ENCODE measurements around the gene CT45A3. TPM values are rescaled to one million over a fixed set of nuclear protein-coding genes. Genes with fewer than 3 reads are reported as not detected.
A peak's percentile ranks its signal among the peaks of the same experiment; 100 is the strongest.
"Not testable (repeated sequence)": the region's sequence is repeated elsewhere in the genome, so short reads cannot be mapped to it uniquely, and the experiment has no call there.

CT45A3 gene
- not detected in 2 replicates for total RNA-seq

GRCh38 chrX:135768091-135768490, at the start of gene CT45A3:
CT45A3 (minus strand) TSS chrX:135768191; CDS start chrX:135764444, 3,747 bp downstream.
- not testable (repeated sequence) for DNase-seq (ENCODE audit: low read depth); H3K4me3 ChIP-seq (ENCODE audit: low read depth, low read length)

- not testable (repeated sequence) for DNase-seq (ENCODE audit: low read depth)
Observed at GRCh38 chrX:135802687-135803086, 34.7 kb upstream of the CT45A3 start, which contains the start of gene CT45A6. CT45A6 (minus strand) TSS chrX:135802787; CDS start chrX:135798993, 3,794 bp downstream.

GRCh38 chrX:135785403-135785802, 17.4 kb upstream of the CT45A3 start, which contains the start of gene CT45A5:
CT45A5 (minus strand) TSS chrX:135785503; CDS start chrX:135781729, 3,774 bp downstream.
- DNase-seq (ENCODE audit: low read depth), result not testable (repeated sequence)

More at GRCh38 chrX:135802687-135803086, 34.7 kb upstream of the CT45A3 start, which contains the start of gene CT45A6:
- H3K4me3 ChIP-seq (ENCODE audit: low read depth, low read length), result not testable (repeated sequence)

GRCh38 chrX:135744739-135745138, 23.3 kb downstream of the CT45A3 start:
- not testable (repeated sequence) for DNase-seq (ENCODE audit: low read depth); H3K4me3 ChIP-seq (ENCODE audit: low read depth, low read length)

More at GRCh38 chrX:135785403-135785802, 17.4 kb upstream of the CT45A3 start, which contains the start of gene CT45A5:
- H3K4me3 ChIP-seq (ENCODE audit: low read depth, low read length), result not testable (repeated sequence)

- no peak overlapping the region for H3K4me3 ChIP-seq (ENCODE audit: low read depth, low read length)
- no peak for DNase-seq (ENCODE audit: low read depth)
- no peak for TF ChIP-seq CTCF (conservative IDR thresholded peaks at IDR 0.05; ENCODE audit: low read depth, low read length)
Observed at GRCh38 chrX:135741192-135741715, 26.7 kb downstream of the CT45A3 start.

GRCh38 chrX:135740681-135741149, 27.3 kb downstream of the CT45A3 start:
- no peak for DNase-seq (ENCODE audit: low read depth)
- TF ChIP-seq CTCF (conservative IDR thresholded peaks at IDR 0.05; ENCODE audit: low read depth, low read length), result peak; percentile 38
- no peak overlapping the region for H3K4me3 ChIP-seq (ENCODE audit: low read depth, low read length)

GRCh38 chrX:135737366-135738071, 30.5 kb downstream of the CT45A3 start:
- TF ChIP-seq CTCF (conservative IDR thresholded peaks at IDR 0.05; ENCODE audit: low read depth, low read length), result no peak
- no peak overlapping the region for H3K4me3 ChIP-seq (ENCODE audit: low read depth, low read length)
- no peak for DNase-seq (ENCODE audit: low read depth)

- not testable (repeated sequence) for H3K4me3 ChIP-seq (ENCODE audit: low read depth, low read length); DNase-seq (ENCODE audit: low read depth)
Observed at GRCh38 chrX:135734666-135735065, 33.3 kb downstream of the CT45A3 start.

- TF ChIP-seq CTCF (conservative IDR thresholded peaks at IDR 0.05; ENCODE audit: low read depth, low read length), result no peak
- no peak overlapping the region for H3K4me3 ChIP-seq (ENCODE audit: low read depth, low read length)
- no peak for DNase-seq (ENCODE audit: low read depth)
Observed at GRCh38 chrX:135713795-135714194, 54.2 kb downstream of the CT45A3 start.

GRCh38 chrX:135713183-135713689, 54.8 kb downstream of the CT45A3 start, which contains the start of gene CT45A1:
CT45A1 (plus strand) TSS chrX:135713639; CDS start chrX:135718941, 5,302 bp downstream.
- not testable (repeated sequence) for DNase-seq (ENCODE audit: low read depth); H3K4me3 ChIP-seq (ENCODE audit: low read depth, low read length)

Measured in epithelial cell of proximal tubule (primary cell).